ENCODE results near the gene PYCARD.
A peak's percentile ranks its signal among the peaks of the same experiment; 100 is the strongest.

PYCARD gene

GRCh38 chr16:31217136-31217530, 14.6 kb upstream of the PYCARD start:
- 35% methylated on average over 3 of the region's 4 CpGs for WGBS
- H3K27ac ChIP-seq (ENCODE audit: low read length, poor library complexity, severe bottlenecking), result no peak overlapping the region

DNA sequence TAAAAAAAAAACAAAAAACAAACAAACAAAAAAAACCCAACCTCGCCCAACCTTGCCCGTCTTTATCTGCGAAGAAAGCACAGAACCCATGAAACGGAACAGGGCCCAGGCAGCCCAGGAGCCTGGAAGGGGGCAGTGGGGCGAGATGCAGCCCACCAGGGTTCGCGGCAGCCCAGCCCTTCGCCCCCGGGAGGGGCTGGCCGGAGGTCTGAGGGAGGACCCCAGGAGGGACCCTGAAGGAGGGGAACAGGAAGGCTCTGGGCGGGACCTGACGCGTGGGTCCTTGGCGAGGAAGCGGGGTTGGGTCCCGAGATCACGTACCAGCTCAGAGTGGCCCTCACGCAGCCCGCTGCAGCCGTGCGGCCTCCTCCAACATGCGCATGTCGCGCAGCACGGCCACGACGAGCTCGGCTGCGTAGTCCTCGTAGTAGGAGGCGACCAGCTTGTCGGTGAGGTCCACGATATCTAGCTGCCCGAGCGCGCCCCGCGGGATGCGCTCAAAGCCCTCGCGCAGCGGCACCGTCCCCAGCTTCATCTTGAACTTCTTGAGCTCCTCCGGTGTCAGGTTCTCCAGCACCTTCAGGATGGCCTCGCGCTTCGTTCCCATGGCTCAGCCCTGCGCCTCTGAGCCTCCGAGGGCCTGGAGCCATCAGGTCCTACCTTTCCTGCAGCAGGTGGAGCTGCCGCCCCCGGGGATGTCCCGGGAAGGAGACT, 14.0 kb upstream of the PYCARD start, which contains the start of gene PYDC1:
Gene PYDC1 (minus strand): TSS at position 714 of the 714 bp plus-strand sequence. CDS start 107 bp downstream, at position 607.
- H4K8ac ChIP-seq (ENCODE audit: low read length), result no peak within 1 kb of the TSS
- no peak for DNase-seq
- no peaks in the 10 kb centered on the region for H3K79me1 ChIP-seq (replicated peaks; ENCODE audit: low read length, poor library complexity, severe bottlenecking)

More at GRCh38 chr16:31217136-31217530, 14.6 kb upstream of the PYCARD start:
- no peak overlapping the region for H3K4me3 ChIP-seq (ENCODE audit: insufficient read depth in 1 of 2, low read depth in 1 of 2, low read length in 2 of 2)
- no peak overlapping the region for H3K14ac ChIP-seq (ENCODE audit: low read length in 2 of 2)
- DNase-seq, result no peak
- H3K23ac ChIP-seq (ENCODE audit: low read length in 2 of 2), result no peak overlapping the region
- peaks cover 22% of the 10 kb centered on the region for H3K4me1 ChIP-seq (ENCODE audit: control insufficient read depth, insufficient read depth, low read depth, low read length)
- no peak overlapping the region for H2BK12ac ChIP-seq (ENCODE audit: low read length in 2 of 2)
- no peak overlapping the region for H4K8ac ChIP-seq (ENCODE audit: low read length)
- no peak overlapping the region for H2AFZ ChIP-seq (ENCODE audit: low read depth, low read length)
- no peaks in the 10 kb centered on the region for H3K9me3 ChIP-seq (ENCODE audit: control insufficient read depth, low read length)
- no peak overlapping the region for H2BK15ac ChIP-seq (ENCODE audit: low read depth, poor library complexity, severe bottlenecking)
- H4K91ac ChIP-seq (ENCODE audit: low read length), result no peak overlapping the region
- no peak overlapping the region for H3K4ac ChIP-seq (ENCODE audit: low read depth in 1 of 2, low read length in 2 of 2)
- no peak overlapping the region for H3K18ac ChIP-seq (ENCODE audit: low read depth in 1 of 2, low read length in 2 of 2)
- H3K79me1 ChIP-seq (replicated peaks; ENCODE audit: low read length, poor library complexity, severe bottlenecking), result no peaks in the 10 kb centered on the region
- H3K27me3 ChIP-seq (ENCODE audit: control insufficient read depth in 1 of 2, insufficient read depth in 1 of 2, low read length in 2 of 2), result peaks cover 64 to 71% of the 10 kb centered on the region in 2 experiments
- H3K4me2 ChIP-seq (ENCODE audit: low read length, poor library complexity, severe bottlenecking), result no peak overlapping the region
- H3K9ac ChIP-seq (ENCODE audit: low read length), result no peak overlapping the region
- H2BK120ac ChIP-seq (ENCODE audit: low read depth, low read length), result no peak overlapping the region
- H2AK5ac ChIP-seq (ENCODE audit: low read length, severe bottlenecking), result no peak overlapping the region
- no peaks in the 10 kb centered on the region for H3K36me3 ChIP-seq (ENCODE audit: control insufficient read depth in 1 of 2, insufficient read depth in 2 of 2, low read depth in 1 of 2, low read length in 2 of 2)
- no peak overlapping the region for H2BK5ac ChIP-seq (ENCODE audit: low read depth, low read length, poor library complexity, severe bottlenecking)

GRCh38 chr16:31215287-31216162, 13.0 kb upstream of the PYCARD start:
- H3K36me3 ChIP-seq (ENCODE audit: control insufficient read depth in 1 of 2, insufficient read depth in 2 of 2, low read depth in 1 of 2, low read length in 2 of 2), result no peaks in the 10 kb centered on the region
- peak overlapping the region in 1 of 2 experiments; percentile 97 for H3K23ac ChIP-seq (ENCODE audit: low read length in 2 of 2)
- H3K9ac ChIP-seq (ENCODE audit: low read length), result peak overlapping the region; percentile 22
- no peaks in the 10 kb centered on the region for H3K79me1 ChIP-seq (replicated peaks; ENCODE audit: low read length, poor library complexity, severe bottlenecking)
- H3K27ac ChIP-seq (ENCODE audit: low read length, poor library complexity, severe bottlenecking), result no peak overlapping the region
- H3K27me3 ChIP-seq (ENCODE audit: control insufficient read depth in 1 of 2, insufficient read depth in 1 of 2, low read length in 2 of 2), result peaks cover 59 to 63% of the 10 kb centered on the region in 2 experiments
- no peak overlapping the region for H3K18ac ChIP-seq (ENCODE audit: low read depth in 1 of 2, low read length in 2 of 2)
- H3K4ac ChIP-seq (ENCODE audit: low read depth in 1 of 2, low read length in 2 of 2), result no peak overlapping the region
- H2BK12ac ChIP-seq (ENCODE audit: low read length in 2 of 2), result no peak overlapping the region
- H4K91ac ChIP-seq (ENCODE audit: low read length), result no peak overlapping the region
- H2BK15ac ChIP-seq (ENCODE audit: low read depth, poor library complexity, severe bottlenecking), result no peak overlapping the region
- H2AFZ ChIP-seq (ENCODE audit: low read depth, low read length), result peak overlapping the region; percentile 49
- H3K14ac ChIP-seq (ENCODE audit: low read length in 2 of 2), result peak overlapping the region in 1 of 2 experiments; percentile 15
- H2AK5ac ChIP-seq (ENCODE audit: low read length, severe bottlenecking), result no peak overlapping the region
- H3K9me3 ChIP-seq (ENCODE audit: control insufficient read depth, low read length), result no peaks in the 10 kb centered on the region
- no peak overlapping the region for H4K8ac ChIP-seq (ENCODE audit: low read length)
- peaks cover 22% of the 10 kb centered on the region for H3K4me1 ChIP-seq (ENCODE audit: control insufficient read depth, insufficient read depth, low read depth, low read length)
- under 1% methylated on average over 61 of the region's 63 CpGs for WGBS
- H2BK120ac ChIP-seq (ENCODE audit: low read depth, low read length), result no peak overlapping the region
- no peak overlapping the region for H2BK5ac ChIP-seq (ENCODE audit: low read depth, low read length, poor library complexity, severe bottlenecking)
- peak overlapping the region; percentile 33 to 60 for H3K4me3 ChIP-seq (ENCODE audit: insufficient read depth in 1 of 2, low read depth in 1 of 2, low read length in 2 of 2)
- peak; percentile 54 for DNase-seq
- H3K4me2 ChIP-seq (ENCODE audit: low read length, poor library complexity, severe bottlenecking), result peak overlapping the region; percentile 95

More for the DNA sequence above, 14.0 kb upstream of the PYCARD start, which contains the start of gene PYDC1:
- Histone ChIP-seq H2BK120ac (ENCODE audit: low read depth, low read length) (no peak within 1 kb of the TSS), H3K4ac (ENCODE audit: low read depth in 1 of 2, low read length in 2 of 2) (no peak within 1 kb of the TSS), H3K36me3 (ENCODE audit: control insufficient read depth in 1 of 2, insufficient read depth in 2 of 2, low read depth in 1 of 2, low read length in 2 of 2) (no peaks in the 10 kb centered on the region), H2AFZ (ENCODE audit: low read depth, low read length) (no peak within 1 kb of the TSS), H3K23ac (ENCODE audit: low read length in 2 of 2) (peak within 1 kb of the TSS in 1 of 2 experiments; percentile 91), H3K9me3 (ENCODE audit: control insufficient read depth, low read length) (no peaks in the 10 kb centered on the region), H3K4me1 (ENCODE audit: control insufficient read depth, insufficient read depth, low read depth, low read length) (peaks cover 22% of the 10 kb centered on the region), H3K9ac (ENCODE audit: low read length) (no peak within 1 kb of the TSS), H2AK5ac (ENCODE audit: low read length, severe bottlenecking) (no peak within 1 kb of the TSS), H2BK5ac (ENCODE audit: low read depth, low read length, poor library complexity, severe bottlenecking) (no peak within 1 kb of the TSS), H3K27me3 (ENCODE audit: control insufficient read depth in 1 of 2, insufficient read depth in 1 of 2, low read length in 2 of 2) (peaks cover 68 to 72% of the 10 kb centered on the region in 2 experiments), H3K4me3 (ENCODE audit: insufficient read depth in 1 of 2, low read depth in 1 of 2, low read length in 2 of 2) (no peak within 1 kb of the TSS), H2BK15ac (ENCODE audit: low read depth, poor library complexity, severe bottlenecking) (no peak within 1 kb of the TSS), H4K91ac (ENCODE audit: low read length) (no peak within 1 kb of the TSS), H3K14ac (ENCODE audit: low read length in 2 of 2) (no peak within 1 kb of the TSS), H3K27ac (ENCODE audit: low read length, poor library complexity, severe bottlenecking) (no peak within 1 kb of the TSS), H3K4me2 (ENCODE audit: low read length, poor library complexity, severe bottlenecking) (no peak within 1 kb of the TSS), H3K18ac (ENCODE audit: low read depth in 1 of 2, low read length in 2 of 2) (no peak within 1 kb of the TSS), H2BK12ac (ENCODE audit: low read length in 2 of 2) (no peak within 1 kb of the TSS)
- 12% methylated on average over 52 of the region's 52 CpGs for WGBS

Measured in mesenchymal stem cell (in vitro differentiated cells and primary cell).